ENCODE data around the gene ZBTB20.

The ZBTB20 gene

GRCh38 chr3:115161168-115161834 is 14.2 kb upstream of the ZBTB20 start:
- DNase-seq (ENCODE audit: extremely low read depth, low read depth) = no peak
- no peak overlapping the region for H3K4me3 ChIP-seq (replicated peaks; ENCODE audit: low read depth, low read length)
- TF ChIP-seq, protein P1, sequence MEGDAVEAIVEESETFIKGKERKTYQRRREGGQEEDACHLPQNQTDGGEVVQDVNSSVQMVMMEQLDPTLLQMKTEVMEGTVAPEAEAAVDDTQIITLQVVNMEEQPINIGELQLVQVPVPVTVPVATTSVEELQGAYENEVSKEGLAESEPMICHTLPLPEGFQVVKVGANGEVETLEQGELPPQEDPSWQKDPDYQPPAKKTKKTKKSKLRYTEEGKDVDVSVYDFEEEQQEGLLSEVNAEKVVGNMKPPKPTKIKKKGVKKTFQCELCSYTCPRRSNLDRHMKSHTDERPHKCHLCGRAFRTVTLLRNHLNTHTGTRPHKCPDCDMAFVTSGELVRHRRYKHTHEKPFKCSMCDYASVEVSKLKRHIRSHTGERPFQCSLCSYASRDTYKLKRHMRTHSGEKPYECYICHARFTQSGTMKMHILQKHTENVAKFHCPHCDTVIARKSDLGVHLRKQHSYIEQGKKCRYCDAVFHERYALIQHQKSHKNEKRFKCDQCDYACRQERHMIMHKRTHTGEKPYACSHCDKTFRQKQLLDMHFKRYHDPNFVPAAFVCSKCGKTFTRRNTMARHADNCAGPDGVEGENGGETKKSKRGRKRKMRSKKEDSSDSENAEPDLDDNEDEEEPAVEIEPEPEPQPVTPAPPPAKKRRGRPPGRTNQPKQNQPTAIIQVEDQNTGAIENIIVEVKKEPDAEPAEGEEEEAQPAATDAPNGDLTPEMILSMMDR (IDR thresholded peaks at IDR 0.05; ENCODE audit: low read depth, low read length, missing control alignments) = no peak

DNA sequence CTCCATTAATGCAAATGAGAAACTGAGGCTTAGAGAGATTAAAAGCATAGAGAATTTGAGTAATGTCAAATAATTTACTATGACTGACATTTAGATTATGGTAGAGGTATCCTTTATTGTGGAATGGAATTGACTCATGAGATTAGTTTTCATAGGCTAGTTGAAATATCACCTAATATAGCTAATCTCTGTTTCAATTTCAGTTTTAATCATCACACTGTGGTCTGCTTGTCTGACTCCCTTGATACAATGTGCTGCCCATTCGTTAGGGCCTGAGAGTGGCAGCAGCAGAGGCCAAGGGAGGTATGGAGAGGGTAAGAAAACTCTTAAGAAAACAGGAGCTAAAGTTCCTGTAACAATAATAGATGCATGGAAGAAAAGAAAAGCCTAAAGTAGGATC is 13.2 kb upstream of the ZBTB20 start:
- DNase-seq (ENCODE audit: extremely low read depth, low read depth) = no peak
- H3K4me3 ChIP-seq (replicated peaks; ENCODE audit: low read depth, low read length) = no peak overlapping the region
- TF ChIP-seq, protein P1 (IDR thresholded peaks at IDR 0.05; ENCODE audit: low read depth, low read length, missing control alignments) = no peak

GRCh38 chr3:115156046-115156654 is 9.1 kb upstream of the ZBTB20 start:
- DNase-seq (ENCODE audit: extremely low read depth, low read depth) = no peak
- no peak overlapping the region for H3K4me3 ChIP-seq (replicated peaks; ENCODE audit: low read depth, low read length)
- TF ChIP-seq, protein P1 (IDR thresholded peaks at IDR 0.05; ENCODE audit: low read depth, low read length, missing control alignments) = no peak

GRCh38 chr3:115154611-115155010 is 7.5 kb upstream of the ZBTB20 start:
- TF ChIP-seq, protein P1 (IDR thresholded peaks at IDR 0.05; ENCODE audit: low read depth, low read length, missing control alignments) = no peak
- H3K4me3 ChIP-seq (replicated peaks; ENCODE audit: low read depth, low read length) = no peak overlapping the region
- DNase-seq (ENCODE audit: extremely low read depth, low read depth) = no peak

DNA sequence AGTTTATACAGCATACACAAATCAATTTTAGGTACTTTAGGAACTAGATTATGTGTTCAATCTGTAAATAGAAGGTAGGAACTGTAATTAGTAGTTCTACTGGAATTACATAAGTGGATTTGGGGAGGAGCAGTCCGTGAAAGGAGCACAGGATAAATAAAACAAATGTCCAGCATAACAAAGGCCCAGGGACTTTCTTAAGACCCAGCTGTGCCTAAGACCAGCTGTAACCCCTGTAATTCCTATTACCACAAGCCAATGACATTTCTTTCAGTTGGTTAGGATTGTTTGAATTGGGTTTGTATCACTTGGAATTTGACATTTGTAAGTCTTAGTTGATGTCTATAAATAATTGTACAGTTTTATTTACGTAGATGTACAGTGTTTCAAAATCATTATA is 4.8 kb upstream of the ZBTB20 start:
- no peak overlapping the region for H3K4me3 ChIP-seq (replicated peaks; ENCODE audit: low read depth, low read length)
- no peak for DNase-seq (ENCODE audit: extremely low read depth, low read depth)
- TF ChIP-seq, protein P1 (IDR thresholded peaks at IDR 0.05; ENCODE audit: low read depth, low read length, missing control alignments) = no peak

DNA sequence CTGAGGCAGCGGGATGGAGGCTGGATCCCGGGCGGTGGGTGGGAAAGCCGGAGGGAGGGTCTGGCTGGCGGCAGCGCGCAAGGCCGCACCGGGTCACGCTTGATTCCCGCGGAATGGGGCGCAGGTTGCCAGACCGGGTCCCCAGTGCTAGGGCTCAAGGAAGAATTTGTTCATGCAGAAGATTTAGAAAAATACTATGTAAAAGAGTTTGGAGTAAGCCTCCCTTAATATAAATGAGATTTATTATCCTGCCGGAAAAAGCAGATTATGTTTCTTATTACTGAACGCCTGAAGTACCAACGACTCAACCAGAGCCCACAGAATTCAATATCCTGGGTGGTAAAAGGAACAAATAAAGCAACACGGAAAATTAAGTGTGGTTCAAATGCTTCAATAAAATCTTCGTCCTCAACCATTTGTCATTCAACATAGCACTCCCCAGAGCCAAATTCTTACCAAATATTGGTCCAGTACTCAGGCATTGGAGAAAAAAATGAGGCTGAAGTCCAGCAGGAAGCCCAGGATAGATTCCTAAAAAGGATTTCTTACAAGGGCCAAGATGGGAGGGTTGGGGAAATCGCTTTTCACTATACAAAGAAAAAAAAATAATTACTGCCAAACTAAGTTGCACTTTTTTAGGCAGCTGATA is 1.2 kb upstream of the ZBTB20 start:
- DNase-seq (ENCODE audit: extremely low read depth, low read depth) = no peak
- H3K4me3 ChIP-seq (replicated peaks; ENCODE audit: low read depth, low read length) = peak overlapping the region; percentile 75
- TF ChIP-seq, protein P1 (IDR thresholded peaks at IDR 0.05; ENCODE audit: low read depth, low read length, missing control alignments) = no peak

Data from HFF-Myc (cell line).